ENCODE results near the gene SLC16A6. TPM values are rescaled to one million over a fixed set of nuclear protein-coding genes. Genes with fewer than 3 reads are reported as not detected.

Gene SLC16A6
- polyA plus RNA-seq, 3 donors = 12.3 to 24.7 (median 14.0) TPM

DNA sequence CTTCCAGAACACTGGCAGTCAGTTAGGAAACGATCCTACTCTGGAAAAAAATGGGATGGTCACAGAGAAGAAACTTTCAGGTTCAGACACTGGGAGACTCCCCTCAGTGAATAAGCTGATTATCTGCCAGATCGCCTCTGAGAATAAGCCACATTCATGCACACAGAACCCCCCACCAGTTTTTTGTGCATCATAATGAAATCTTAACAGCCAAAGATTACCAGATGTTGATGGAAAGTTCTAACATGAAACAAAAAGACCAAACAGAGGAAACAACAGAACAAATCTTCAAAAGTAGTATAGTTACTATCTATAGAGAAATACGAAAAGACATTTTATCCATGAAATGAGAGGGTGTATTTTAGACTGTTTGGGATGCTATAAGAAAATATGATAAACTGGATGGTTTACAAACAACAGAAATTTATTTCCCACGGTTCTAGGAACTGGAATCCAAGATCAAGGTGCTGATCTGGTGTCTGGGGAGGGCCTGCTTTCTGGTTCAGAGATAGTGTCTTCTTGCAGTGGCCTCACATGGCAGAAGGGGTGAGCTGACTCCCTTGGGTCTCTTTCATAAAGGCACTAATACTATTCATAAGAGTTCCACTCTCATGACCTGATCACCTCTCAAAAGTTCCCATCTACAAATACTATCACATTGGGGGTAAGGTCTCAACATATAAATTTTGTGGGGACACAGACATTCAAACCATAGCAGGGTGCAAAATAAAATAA is 51.1 kb downstream of the SLC16A6 start:
- Histone ChIP-seq H3K9me3 (replicated peaks in 1 of 2; ENCODE audit: control insufficient read depth in 1 of 2, insufficient read depth in 1 of 2, low read length in 2 of 2) (no peaks in the 10 kb centered on the region), H3K4me1 (ENCODE audit: control insufficient read depth in 1 of 2, insufficient read depth in 2 of 2, low read length in 2 of 2) (peaks cover 29 to 35% of the 10 kb centered on the region in 2 donors), H3K4me2 (replicated peaks; ENCODE audit: extremely low read depth, low read length, poor library complexity, severe bottlenecking) (no peak overlapping the region), H4K20me1 (ENCODE audit: insufficient read depth, low read length) (no peaks in the 10 kb centered on the region), H3K27ac (ENCODE audit: low read depth in 1 of 2, low read length in 2 of 2) (no peak overlapping the region), H2AFZ (ENCODE audit: insufficient read depth, low read depth, low read length, poor library complexity, severe bottlenecking) (no peak overlapping the region), H3K79me2 (ENCODE audit: insufficient read depth, low read length) (no peaks in the 10 kb centered on the region), H3K4me3 (replicated peaks in 1 of 3; ENCODE audit: low read depth in 2 of 3, low read length in 3 of 3) (no peak overlapping the region), H3K9ac (ENCODE audit: insufficient read depth, low read length, poor library complexity, severe bottlenecking) (no peak overlapping the region), H3K27me3 (ENCODE audit: control insufficient read depth in 2 of 2, insufficient read depth in 2 of 2, low read length in 2 of 2) (no peaks in the 10 kb centered on the region), H3K36me3 (replicated peaks in 1 of 2; ENCODE audit: control insufficient read depth in 1 of 2, insufficient read depth in 2 of 2, low read length in 2 of 2) (no peaks in the 10 kb centered on the region)
- peaks cover 0 to 1% (median 0%) of the 10 kb centered on the region in 3 donors for H3K27me3 Mint-ChIP-seq (ENCODE audit: low read depth in 3 of 3)
- WGBS (ENCODE audit: insufficient coverage) = no CpG with 5 or more reads among the region's 4 CpGs
- TF ChIP-seq, protein P1, sequence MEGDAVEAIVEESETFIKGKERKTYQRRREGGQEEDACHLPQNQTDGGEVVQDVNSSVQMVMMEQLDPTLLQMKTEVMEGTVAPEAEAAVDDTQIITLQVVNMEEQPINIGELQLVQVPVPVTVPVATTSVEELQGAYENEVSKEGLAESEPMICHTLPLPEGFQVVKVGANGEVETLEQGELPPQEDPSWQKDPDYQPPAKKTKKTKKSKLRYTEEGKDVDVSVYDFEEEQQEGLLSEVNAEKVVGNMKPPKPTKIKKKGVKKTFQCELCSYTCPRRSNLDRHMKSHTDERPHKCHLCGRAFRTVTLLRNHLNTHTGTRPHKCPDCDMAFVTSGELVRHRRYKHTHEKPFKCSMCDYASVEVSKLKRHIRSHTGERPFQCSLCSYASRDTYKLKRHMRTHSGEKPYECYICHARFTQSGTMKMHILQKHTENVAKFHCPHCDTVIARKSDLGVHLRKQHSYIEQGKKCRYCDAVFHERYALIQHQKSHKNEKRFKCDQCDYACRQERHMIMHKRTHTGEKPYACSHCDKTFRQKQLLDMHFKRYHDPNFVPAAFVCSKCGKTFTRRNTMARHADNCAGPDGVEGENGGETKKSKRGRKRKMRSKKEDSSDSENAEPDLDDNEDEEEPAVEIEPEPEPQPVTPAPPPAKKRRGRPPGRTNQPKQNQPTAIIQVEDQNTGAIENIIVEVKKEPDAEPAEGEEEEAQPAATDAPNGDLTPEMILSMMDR (IDR thresholded peaks at IDR 0.05) = no peak
- peaks cover 31% of the 10 kb centered on the region for H3K4me1 Mint-ChIP-seq
- peaks cover 3 to 4% of the 10 kb centered on the region in 2 donors for H3K36me3 Mint-ChIP-seq
- H3K9me3 Mint-ChIP-seq = no peaks in the 10 kb centered on the region
- H3K27ac Mint-ChIP-seq = peak overlapping the region in 3 of 7 donors; percentile 20 to 80 (median 26)
- no peak overlapping the region for H3K4me3 Mint-ChIP-seq
- intact Hi-C loops (cut with micrococcal nuclease) = no loop called here
- no peak for DNase-seq

- Histone ChIP-seq H3K79me2 (ENCODE audit: insufficient read depth, low read length) (no peaks in the 10 kb centered on the region), H3K9me3 (replicated peaks in 1 of 2; ENCODE audit: control insufficient read depth in 1 of 2, insufficient read depth in 1 of 2, low read length in 2 of 2) (no peaks in the 10 kb centered on the region), H4K20me1 (ENCODE audit: insufficient read depth, low read length) (no peaks in the 10 kb centered on the region), H3K27me3 (ENCODE audit: control insufficient read depth in 2 of 2, insufficient read depth in 2 of 2, low read length in 2 of 2) (no peaks in the 10 kb centered on the region), H2AFZ (ENCODE audit: insufficient read depth, low read depth, low read length, poor library complexity, severe bottlenecking) (no peak overlapping the region), H3K36me3 (replicated peaks in 1 of 2; ENCODE audit: control insufficient read depth in 1 of 2, insufficient read depth in 2 of 2, low read length in 2 of 2) (no peaks in the 10 kb centered on the region), H3K9ac (ENCODE audit: insufficient read depth, low read length, poor library complexity, severe bottlenecking) (no peak overlapping the region), H3K27ac (ENCODE audit: low read depth in 1 of 2, low read length in 2 of 2) (peak overlapping the region in 1 of 2 donors; percentile 98), H3K4me2 (replicated peaks; ENCODE audit: extremely low read depth, low read length, poor library complexity, severe bottlenecking) (no peak overlapping the region), H3K4me3 (replicated peaks in 1 of 3; ENCODE audit: low read depth in 2 of 3, low read length in 3 of 3) (no peak overlapping the region), H3K4me1 (ENCODE audit: control insufficient read depth in 1 of 2, insufficient read depth in 2 of 2, low read length in 2 of 2) (peaks cover 31 to 39% of the 10 kb centered on the region in 2 donors)
- peak overlapping the region in 5 of 7 donors; percentile 62 to 100 (median 80) for H3K27ac Mint-ChIP-seq
- 100% methylated on average over 1 of the region's 3 CpGs for WGBS (ENCODE audit: insufficient coverage)
- peaks cover 3 to 4% of the 10 kb centered on the region in 2 donors for H3K36me3 Mint-ChIP-seq
- no peak overlapping the region for H3K4me3 Mint-ChIP-seq
- intact Hi-C loops (cut with micrococcal nuclease) = no loop called here
- H3K9me3 Mint-ChIP-seq = no peaks in the 10 kb centered on the region
- peaks cover 36% of the 10 kb centered on the region for H3K4me1 Mint-ChIP-seq
- no peak for DNase-seq
- TF ChIP-seq, protein P1 (IDR thresholded peaks at IDR 0.05) = no peak
- peaks cover 0 to 1% (median 0%) of the 10 kb centered on the region in 3 donors for H3K27me3 Mint-ChIP-seq (ENCODE audit: low read depth in 3 of 3)
Observed at GRCh38 chr17:68238871-68239253, 52.1 kb downstream of the SLC16A6 start.
